Adrenal gland (tissue), 5 donors: ENCODE data around the gene GLIS1.

Experiments used
- POLR2A ChIP-seq, 2 donors: fragments of 450-650 bp; IDR thresholded peaks; one replicate each; pipeline ENCODE4 v1.6.1; 2017; ENCODE audit warnings: antibody characterized with exemption in 2 of 2, mild to moderate bottlenecking in 2 of 2, moderate library complexity in 1 of 2
- TF ChIP-seq, protein P1 (sequence below), 6 experiments: fragments of 450-650 bp in 4 of 6; fragments of 200-600 bp in 2 of 6; sonication (generic) in 1 of 6; IDR thresholded peaks; 1 replicate in 5 of 6; 2 replicates in 1 of 6; pipeline versions ENCODE4 v1.5.1 to v1.8.0; 2016 to 2021; ENCODE audit warnings: antibody characterized with exemption in 6 of 6, mild to moderate bottlenecking in 2 of 6, moderate library complexity in 1 of 6
- donor health status: DM: no; HTN: no; CAD: no.

DNA sequence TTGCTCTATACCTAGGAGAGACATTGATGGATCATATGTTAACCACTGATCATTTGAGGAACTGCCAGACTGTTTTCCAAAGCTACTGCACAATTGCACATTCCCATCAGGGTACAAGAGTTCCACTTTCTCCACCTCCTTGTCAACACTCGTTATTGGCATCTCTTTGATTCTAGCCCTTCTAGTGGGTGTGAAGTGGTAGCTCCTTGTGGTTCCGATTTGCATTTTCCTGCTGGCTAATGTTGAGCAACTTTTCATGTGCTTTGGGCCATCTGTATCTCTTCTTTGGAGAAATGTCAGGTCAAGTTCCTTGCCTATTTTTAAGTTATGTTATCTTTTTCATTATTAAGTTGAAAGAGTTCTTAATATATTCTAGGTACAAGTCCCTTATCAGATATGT lies 189.7 kb downstream of the GLIS1 start:
- TF ChIP-seq, protein P1, sequence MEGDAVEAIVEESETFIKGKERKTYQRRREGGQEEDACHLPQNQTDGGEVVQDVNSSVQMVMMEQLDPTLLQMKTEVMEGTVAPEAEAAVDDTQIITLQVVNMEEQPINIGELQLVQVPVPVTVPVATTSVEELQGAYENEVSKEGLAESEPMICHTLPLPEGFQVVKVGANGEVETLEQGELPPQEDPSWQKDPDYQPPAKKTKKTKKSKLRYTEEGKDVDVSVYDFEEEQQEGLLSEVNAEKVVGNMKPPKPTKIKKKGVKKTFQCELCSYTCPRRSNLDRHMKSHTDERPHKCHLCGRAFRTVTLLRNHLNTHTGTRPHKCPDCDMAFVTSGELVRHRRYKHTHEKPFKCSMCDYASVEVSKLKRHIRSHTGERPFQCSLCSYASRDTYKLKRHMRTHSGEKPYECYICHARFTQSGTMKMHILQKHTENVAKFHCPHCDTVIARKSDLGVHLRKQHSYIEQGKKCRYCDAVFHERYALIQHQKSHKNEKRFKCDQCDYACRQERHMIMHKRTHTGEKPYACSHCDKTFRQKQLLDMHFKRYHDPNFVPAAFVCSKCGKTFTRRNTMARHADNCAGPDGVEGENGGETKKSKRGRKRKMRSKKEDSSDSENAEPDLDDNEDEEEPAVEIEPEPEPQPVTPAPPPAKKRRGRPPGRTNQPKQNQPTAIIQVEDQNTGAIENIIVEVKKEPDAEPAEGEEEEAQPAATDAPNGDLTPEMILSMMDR (IDR thresholded peaks at IDR 0.05), result peak in 1 of 6 experiments; percentile 6
- no peak for TF ChIP-seq POLR2A (IDR thresholded peaks at IDR 0.05)
